Loucy (cell line): ENCODE data around the gene OGT.

Experiments used
- CTCF ChIP-seq: fragments of 200-600 bp; sonication (generic); conservative IDR thresholded peaks from 2 replicates; pipeline ENCODE4 v1.5.1; 2014; ENCODE audit warnings: mild to moderate bottlenecking, antibody characterized with exemption, low read length
- EZH2phosphoT487 ChIP-seq: fragments of 200-600 bp; IDR thresholded peaks from 2 replicates; pipeline ENCODE4 v1.6.1; 2018; ENCODE audit warnings: antibody characterized with exemption, mild to moderate bottlenecking, moderate library complexity, borderline replicate concordance

GRCh38 chrX:71532753-71533425 is at the start of gene OGT:
- TF ChIP-seq EZH2phosphoT487 = no peak
- TF ChIP-seq CTCF = no peak
